Esophagus squamous epithelium (tissue), 5 donors: ENCODE measurements around the gene PITRM1. TPM values are rescaled to one million over a fixed set of nuclear protein-coding genes. Genes with fewer than 3 reads are reported as not detected.
A peak's percentile ranks its signal among the peaks of the same experiment; 100 is the strongest.

Experiments used
- DNase-seq: peaks from one replicate; lab custom pipeline; 2025; lab: John Stamatoyannopoulos, UW
- H3K27ac ChIP-seq, 4 donors: fragments of 200-600 bp; sonication (generic); one replicate each; pipeline ENCODE4 v1.5.1; 2016 to 2019; ENCODE audit warnings: mild to moderate bottlenecking in 1 of 4
- H3K27me3 ChIP-seq, 4 donors: fragments of 200-600 bp; sonication (generic); 1 replicate in 3 of 4; 2 replicates in 1 of 4; pipeline versions ENCODE4 v1.5.1 to v1.6.0; 2017 to 2021; ENCODE audit warnings: antibody characterized with exemption in 1 of 4
- H3K36me3 ChIP-seq, 3 donors: fragments of 200-600 bp; sonication (generic); one replicate each; pipeline ENCODE4 v1.5.1; 2016 to 2019
- H3K4me1 ChIP-seq, 3 donors: fragments of 200-600 bp; sonication (generic); one replicate each; pipeline ENCODE4 v1.5.1; 2017 to 2019
- H3K4me3 ChIP-seq, 4 donors: fragments of 200-600 bp; sonication (generic); 1 replicate in 3 of 4; 2 replicates in 1 of 4; pipeline ENCODE4 v1.5.1; 2016 to 2019; ENCODE audit warnings: mild to moderate bottlenecking in 2 of 4, moderate library complexity in 1 of 4
- H3K9me3 ChIP-seq, 3 donors: fragments of 200-600 bp; sonication (generic); one replicate each; pipeline ENCODE4 v1.5.1; 2016 to 2019
- POLR2A ChIP-seq, 4 donors: fragments of 450-650 bp; IDR thresholded peaks; one replicate each; pipeline ENCODE4 v1.6.1; 2017; ENCODE audit warnings: antibody characterized with exemption in 4 of 4, mild to moderate bottlenecking in 4 of 4, moderate library complexity in 3 of 4
- WGBS, 2 donors: methylation state at CpG; one replicate each; pipeline ENCODE4 v1.1.5; 2018; 5-methylcytosine and 5-hydroxymethylcytosine counted together
- intact Hi-C: fragments of 100-400 bp; cut with DNase I; formaldehyde crosslinking; loops from one replicate; pipeline ENCODE4 v1.15.0; 2022
- total RNA-seq, 4 donors: library from RNA; depleted of rRNA; stranded (reverse); fragments of >200 nt; gene quantifications; one replicate each; pipeline ENCODE4 v1.1.0, GENCODE V29; 2016
- TF ChIP-seq, protein P1 (sequence below), 6 experiments: fragments of 450-650 bp in 4 of 6; fragments of 200-600 bp in 2 of 6; sonication (generic) in 2 of 6; IDR thresholded peaks; one replicate each; pipeline ENCODE4 v1.5.1; 2016 to 2019; ENCODE audit warnings: antibody characterized with exemption in 6 of 6, mild to moderate bottlenecking in 4 of 6, moderate library complexity in 4 of 6
- donor health status: DM: yes; HTN: yes; CAD: no.

The PITRM1 gene
- total RNA-seq, 4 donors from 2014 or later = 59.2 to 72.5 (median 65.9) TPM

DNA sequence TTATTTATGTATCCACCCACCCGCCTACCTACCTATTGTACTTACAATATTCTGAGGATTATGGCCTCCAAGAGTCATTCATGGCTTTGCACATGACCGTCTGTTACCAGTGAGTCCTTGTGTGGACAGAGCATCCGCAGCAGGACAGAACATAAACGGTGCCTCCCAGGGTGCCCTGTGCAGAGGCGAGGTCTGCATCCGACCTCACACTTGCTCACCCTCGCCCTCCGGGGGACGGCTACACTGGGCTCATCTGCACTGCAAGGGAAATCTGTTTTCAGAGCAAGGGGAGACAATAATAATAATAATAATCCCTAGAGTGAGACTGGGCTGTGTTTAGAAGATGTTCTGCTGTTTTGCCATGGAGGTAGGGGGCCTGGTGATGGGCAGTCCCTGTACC, 75.4 kb downstream of the PITRM1 start:
- intact Hi-C loops = no loop called here
- Histone ChIP-seq H3K36me3 (peaks cover 0 to 29% (median 0%) of the 10 kb centered on the region in 3 donors), H3K4me3 (no peak overlapping the region), H3K9me3 (no peaks in the 10 kb centered on the region), H3K27me3 (no peaks in the 10 kb centered on the region), H3K27ac (peak overlapping the region in 2 of 4 donors; percentile 12 to 91), H3K4me1 (peaks cover 16 to 81% (median 35%) of the 10 kb centered on the region in 3 donors)
- 94 to 96% methylated on average over 3 to 9 of the region's 9 CpGs for WGBS, 2 donors
- TF ChIP-seq POLR2A (IDR thresholded peaks at IDR 0.05) = no peak
- TF ChIP-seq, protein P1, sequence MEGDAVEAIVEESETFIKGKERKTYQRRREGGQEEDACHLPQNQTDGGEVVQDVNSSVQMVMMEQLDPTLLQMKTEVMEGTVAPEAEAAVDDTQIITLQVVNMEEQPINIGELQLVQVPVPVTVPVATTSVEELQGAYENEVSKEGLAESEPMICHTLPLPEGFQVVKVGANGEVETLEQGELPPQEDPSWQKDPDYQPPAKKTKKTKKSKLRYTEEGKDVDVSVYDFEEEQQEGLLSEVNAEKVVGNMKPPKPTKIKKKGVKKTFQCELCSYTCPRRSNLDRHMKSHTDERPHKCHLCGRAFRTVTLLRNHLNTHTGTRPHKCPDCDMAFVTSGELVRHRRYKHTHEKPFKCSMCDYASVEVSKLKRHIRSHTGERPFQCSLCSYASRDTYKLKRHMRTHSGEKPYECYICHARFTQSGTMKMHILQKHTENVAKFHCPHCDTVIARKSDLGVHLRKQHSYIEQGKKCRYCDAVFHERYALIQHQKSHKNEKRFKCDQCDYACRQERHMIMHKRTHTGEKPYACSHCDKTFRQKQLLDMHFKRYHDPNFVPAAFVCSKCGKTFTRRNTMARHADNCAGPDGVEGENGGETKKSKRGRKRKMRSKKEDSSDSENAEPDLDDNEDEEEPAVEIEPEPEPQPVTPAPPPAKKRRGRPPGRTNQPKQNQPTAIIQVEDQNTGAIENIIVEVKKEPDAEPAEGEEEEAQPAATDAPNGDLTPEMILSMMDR (IDR thresholded peaks at IDR 0.05) = no peak
- DNase-seq = no peak

DNA sequence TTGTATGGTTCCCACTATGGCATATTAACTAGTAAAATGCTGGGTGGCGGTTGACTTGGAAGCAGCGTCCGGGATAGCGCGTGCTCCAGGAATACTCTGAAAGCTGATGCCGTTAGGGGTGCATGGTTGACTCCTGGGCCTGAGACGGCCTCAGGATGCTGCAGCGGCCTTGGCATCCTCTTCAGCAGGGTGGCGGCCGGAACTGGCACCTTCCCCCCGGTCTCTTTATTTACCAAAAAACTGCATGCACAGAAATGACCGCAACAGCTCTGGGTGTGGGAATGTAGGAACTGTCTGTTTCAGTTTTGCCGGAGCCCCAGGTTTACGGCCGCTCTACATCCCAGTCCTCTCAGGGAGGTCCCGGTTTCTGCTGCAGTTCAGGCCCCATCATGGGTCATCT, 76.4 kb downstream of the PITRM1 start:
- 57 to 63% methylated on average over 11 to 15 of the region's 16 CpGs for WGBS, 2 donors
- Histone ChIP-seq H3K27me3 (no peaks in the 10 kb centered on the region), H3K27ac (peak overlapping the region; percentile 76 to 91 (median 84)), H3K4me1 (peaks cover 18 to 87% (median 40%) of the 10 kb centered on the region in 3 donors), H3K9me3 (no peaks in the 10 kb centered on the region), H3K4me3 (peak overlapping the region in 2 of 4 donors; percentile 1 to 47), H3K36me3 (peaks cover 0 to 21% (median 0%) of the 10 kb centered on the region in 3 donors)
- no peak for TF ChIP-seq POLR2A (IDR thresholded peaks at IDR 0.05)
- TF ChIP-seq, protein P1 (IDR thresholded peaks at IDR 0.05) = no peak
- no peak for DNase-seq
- intact Hi-C loops = no loop called here

DNA sequence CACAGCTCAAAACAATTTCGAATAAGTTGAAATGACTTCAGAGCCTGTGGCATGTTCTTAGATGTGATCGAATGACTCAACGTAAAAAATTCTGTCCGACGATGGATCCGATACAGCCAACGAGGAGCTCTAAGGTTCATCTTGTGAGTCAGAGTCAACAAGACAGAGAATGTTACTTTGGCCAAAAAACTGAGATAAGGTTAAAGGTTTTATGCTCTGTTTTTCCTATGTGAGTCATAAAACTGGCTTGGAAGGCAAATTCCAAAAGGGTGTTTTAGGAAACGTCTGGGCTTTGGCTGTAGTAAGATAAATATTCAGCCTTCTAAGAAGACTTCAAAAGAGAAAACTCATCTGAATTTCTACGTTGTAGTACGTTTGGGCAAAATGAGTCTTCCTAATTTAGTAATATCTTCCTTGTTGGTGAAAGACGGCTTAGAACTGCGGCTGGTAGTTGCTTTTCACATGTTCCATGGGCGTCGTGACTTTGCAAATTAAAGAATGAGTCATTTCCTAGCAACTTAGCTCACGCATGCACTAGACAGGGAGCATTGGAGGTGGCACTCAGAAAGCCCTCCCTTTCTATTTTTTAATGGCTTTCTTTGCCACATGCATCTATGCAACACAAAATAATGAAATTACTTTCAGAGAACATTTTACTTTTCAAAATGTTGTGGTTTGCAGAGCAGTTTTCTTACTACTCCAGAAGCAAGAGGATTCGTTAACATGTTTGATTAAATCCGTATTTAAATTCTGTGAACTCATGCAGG, 77.0 kb downstream of the PITRM1 start:
- no peaks in the 10 kb centered on the region for H3K9me3 ChIP-seq
- intact Hi-C loops = no loop called here
- peaks cover 0 to 15% (median 0%) of the 10 kb centered on the region in 3 donors for H3K36me3 ChIP-seq
- DNase-seq = no peak
- H3K4me3 ChIP-seq = peak overlapping the region in 3 of 4 donors; percentile 1 to 47 (median 17)
- H3K27ac ChIP-seq = peak overlapping the region; percentile 76 to 91 (median 84)
- H3K27me3 ChIP-seq = no peaks in the 10 kb centered on the region
- 5 to 7% methylated on average over 17 of the region's 17 CpGs for WGBS, 2 donors
- TF ChIP-seq POLR2A (IDR thresholded peaks at IDR 0.05) = no peak
- TF ChIP-seq, protein P1 (IDR thresholded peaks at IDR 0.05) = no peak
- H3K4me1 ChIP-seq = peaks cover 24 to 90% (median 46%) of the 10 kb centered on the region in 3 donors

DNA sequence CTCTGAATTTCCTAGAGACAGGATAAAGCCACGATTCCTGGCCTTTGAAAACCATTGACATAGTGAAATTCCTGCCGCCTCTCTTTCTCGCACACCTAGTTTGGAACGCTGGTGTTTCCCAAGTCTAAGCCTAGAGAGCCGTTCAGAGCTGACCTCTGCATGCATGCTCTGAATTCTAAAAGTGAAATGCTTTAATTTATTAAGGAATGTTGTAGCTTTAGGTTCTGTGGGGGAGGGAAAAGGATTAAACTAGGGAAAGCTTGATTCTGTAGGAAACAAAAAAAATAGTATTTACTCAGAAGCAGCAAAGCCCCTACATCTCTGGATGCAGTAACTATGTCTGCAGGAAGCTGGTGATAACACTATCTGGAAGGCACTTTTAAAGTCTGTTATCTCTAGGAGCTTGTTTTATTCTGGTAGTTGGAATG, 78.0 kb downstream of the PITRM1 start:
- no peaks in the 10 kb centered on the region for H3K27me3 ChIP-seq
- TF ChIP-seq, protein P1 (IDR thresholded peaks at IDR 0.05) = no peak
- intact Hi-C loops = no loop called here
- no peak for DNase-seq
- H3K27ac ChIP-seq = peak overlapping the region; percentile 76 to 91 (median 84)
- H3K9me3 ChIP-seq = no peaks in the 10 kb centered on the region
- H3K4me3 ChIP-seq = no peak overlapping the region
- H3K36me3 ChIP-seq = peaks cover 0 to 10% (median 0%) of the 10 kb centered on the region in 3 donors
- H3K4me1 ChIP-seq = peaks cover 26 to 92% (median 47%) of the 10 kb centered on the region in 3 donors
- WGBS, 2 donors = 80 to 82% methylated on average over 1 to 5 of the region's 5 CpGs

DNA sequence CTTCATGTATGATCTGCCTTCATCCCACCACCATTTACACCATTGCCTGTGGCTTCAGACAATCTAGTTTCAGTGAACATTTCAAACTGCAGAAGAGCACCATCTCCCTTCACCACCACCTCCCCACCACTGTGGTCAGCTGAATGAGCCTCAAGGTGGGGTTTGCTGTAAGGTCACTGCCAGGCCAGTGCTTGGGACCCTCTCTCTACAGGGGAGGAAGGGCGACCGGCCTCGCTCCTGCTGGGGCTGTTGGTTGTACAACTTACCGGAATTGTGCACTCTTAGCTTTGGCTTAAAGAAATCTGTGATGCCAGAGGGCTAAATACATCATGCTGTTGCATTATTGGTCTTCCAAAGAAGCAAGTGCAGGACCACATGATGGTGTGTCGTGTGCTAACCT, 78.6 kb downstream of the PITRM1 start:
- DNase-seq = no peak
- intact Hi-C loops = no loop called here
- Histone ChIP-seq H3K27me3 (no peaks in the 10 kb centered on the region), H3K9me3 (no peaks in the 10 kb centered on the region), H3K27ac (peak overlapping the region in 2 of 4 donors; percentile 88 to 91), H3K4me3 (no peak overlapping the region), H3K36me3 (peaks cover 0 to 16% (median 0%) of the 10 kb centered on the region in 3 donors), H3K4me1 (peaks cover 26 to 89% (median 41%) of the 10 kb centered on the region in 3 donors)
- TF ChIP-seq, protein P1 (IDR thresholded peaks at IDR 0.05) = no peak
- no peak for TF ChIP-seq POLR2A (IDR thresholded peaks at IDR 0.05)
- WGBS, 2 donors = 94% methylated on average over 2 of the region's 5 CpGs
